Neural progenitor cell (in vitro differentiated cells): ENCODE results near the gene SLC6A11. TPM values are rescaled to one million over a fixed set of nuclear protein-coding genes. Genes with fewer than 3 reads are reported as not detected.

Source experiments
- DNase-seq: peaks from one replicate; pipeline ENCODE4 v3.0.0-alpha.2; 2016; ENCODE audit warnings: low spot score
- H2AFZ ChIP-seq: fragments of 200-600 bp; sonication (generic); replicated peaks from 2 replicates; pipeline ENCODE4 v1.6.1; 2016; ENCODE audit warnings: antibody characterized with exemption
- H3F3A ChIP-seq: fragments of 200-600 bp; sonication (generic); 2 replicates; pipeline ENCODE4 v1.6.1; 2016; ENCODE audit warnings: antibody characterized with exemption, low read depth
- H3K27ac ChIP-seq: fragments of 200-600 bp; sonication (generic); 2 replicates; pipeline ENCODE4 v1.5.1; 2016; ENCODE audit warnings: mild to moderate bottlenecking
- H3K27me3 ChIP-seq: fragments of 200-600 bp; sonication (generic); 2 replicates; pipeline ENCODE4 v1.6.1; 2016; ENCODE audit warnings: mild to moderate bottlenecking, moderate library complexity
- H3K36me3 ChIP-seq: fragments of 200-600 bp; sonication (generic); 2 replicates; pipeline ENCODE4 v1.5.1; 2016
- H3K4me1 ChIP-seq: fragments of 200-600 bp; sonication (generic); 2 replicates; pipeline ENCODE4 v1.6.1; 2016; ENCODE audit warnings: mixed run types
- H3K4me2 ChIP-seq: fragments of 200-600 bp; sonication (generic); 2 replicates; pipeline ENCODE4 v1.6.1; 2016
- H3K4me3 ChIP-seq: fragments of 200-600 bp; sonication (generic); 2 replicates; pipeline ENCODE4 v1.5.1; 2016
- H3K79me2 ChIP-seq: fragments of 200-600 bp; sonication (generic); 2 replicates; pipeline ENCODE4 v1.6.1; 2016; ENCODE audit warnings: low read depth
- H3K9ac ChIP-seq: fragments of 200-600 bp; sonication (generic); 2 replicates; pipeline ENCODE4 v1.6.1; 2016
- H3K9me3 ChIP-seq: fragments of 200-600 bp; sonication (generic); 2 replicates; pipeline ENCODE4 v1.5.1; 2016; ENCODE audit warnings: low read depth
- H4K20me1 ChIP-seq: fragments of 200-600 bp; sonication (generic); 2 replicates; pipeline ENCODE4 v1.6.1; 2016; ENCODE audit warnings: low read depth
- H3K27ac Mint-ChIP-seq: 3 replicates; pipeline ENCODE4 v1.8.0; 2021; ENCODE audit warnings: mixed read lengths
- H3K27me3 Mint-ChIP-seq: 2 replicates; pipeline ENCODE4 v1.8.0; 2022; ENCODE audit warnings: low read depth, mild to moderate bottlenecking, inconsistent platforms, moderate library complexity, mixed read lengths; ENCODE audit not compliant: insufficient read depth
- H3K36me3 Mint-ChIP-seq: 3 replicates; pipeline ENCODE4 v1.8.0; 2021; ENCODE audit warnings: mixed read lengths
- H3K4me1 Mint-ChIP-seq: 3 replicates; pipeline ENCODE4 v1.8.0; 2021; ENCODE audit warnings: mixed read lengths
- H3K4me3 Mint-ChIP-seq: 3 replicates; pipeline ENCODE4 v1.8.0; 2021; ENCODE audit warnings: mild to moderate bottlenecking, moderate library complexity, mixed read lengths
- H3K9me3 Mint-ChIP-seq: 3 replicates; pipeline ENCODE4 v1.8.0; 2020; ENCODE audit warnings: mixed read lengths
- CTCF ChIP-seq: fragments of 200-600 bp; sonication (generic); IDR thresholded peaks from 2 replicates; pipeline ENCODE4 v1.5.1; 2017; ENCODE audit warnings: antibody characterized with exemption, mild to moderate bottlenecking
- EZH2 ChIP-seq: fragments of 200-600 bp; sonication (generic); IDR thresholded peaks from 2 replicates; pipeline ENCODE4 v1.6.1; 2017; ENCODE audit warnings: antibody characterized with exemption, mild to moderate bottlenecking, moderate library complexity
- EZH2phosphoT487 ChIP-seq: fragments of 200-600 bp; sonication (generic); IDR thresholded peaks from 2 replicates; pipeline ENCODE4 v1.6.1; 2017; ENCODE audit warnings: antibody characterized with exemption
- total RNA-seq: library from RNA; depleted of rRNA; stranded (reverse); fragments of >200 nt; gene quantifications from 2 replicates; pipeline ENCODE4 v1.2.3, GENCODE V29; 2015; ENCODE audit warnings: low replicate concordance

The SLC6A11 gene
- total RNA-seq, 1 donor from 2014 or later, result 0.86 TPM

- Histone ChIP-seq H3K27me3 (peaks cover 13% of the 10 kb centered on the region), H3K9ac (no peak overlapping the region), H4K20me1 (no peaks in the 10 kb centered on the region), H3K4me2 (no peak overlapping the region), H3F3A (no peaks in the 10 kb centered on the region), H3K27ac (no peak overlapping the region), H3K4me3 (no peak overlapping the region), H3K4me1 (no peaks in the 10 kb centered on the region), H2AFZ (no peak overlapping the region), H3K9me3 (peaks cover 10% of the 10 kb centered on the region), H3K79me2 (no peaks in the 10 kb centered on the region), H3K36me3 (no peaks in the 10 kb centered on the region)
- peaks cover 12% of the 10 kb centered on the region for H3K27me3 Mint-ChIP-seq
- H3K36me3 Mint-ChIP-seq, result no peaks in the 10 kb centered on the region
- H3K9me3 Mint-ChIP-seq, result peaks cover 10% of the 10 kb centered on the region
- H3K4me3 Mint-ChIP-seq, result no peak overlapping the region
- no peaks in the 10 kb centered on the region for H3K4me1 Mint-ChIP-seq
- DNase-seq, result no peak
- TF ChIP-seq CTCF, result no peak
- no peak for TF ChIP-seq EZH2phosphoT487
- TF ChIP-seq EZH2, result no peak
- no peak overlapping the region for H3K27ac Mint-ChIP-seq
Observed at GRCh38 chr3:10892622-10893021, 76.6 kb downstream of the SLC6A11 start.

- no peak overlapping the region for H3K4me3 Mint-ChIP-seq
- Histone ChIP-seq H3K9ac (no peak overlapping the region), H3K4me3 (no peak overlapping the region), H3K9me3 (no peaks in the 10 kb centered on the region), H3K36me3 (no peaks in the 10 kb centered on the region), H3F3A (no peaks in the 10 kb centered on the region), H3K27me3 (no peaks in the 10 kb centered on the region), H4K20me1 (no peaks in the 10 kb centered on the region), H3K4me2 (no peak overlapping the region), H3K27ac (no peak overlapping the region), H3K4me1 (no peaks in the 10 kb centered on the region), H2AFZ (no peak overlapping the region), H3K79me2 (no peaks in the 10 kb centered on the region)
- DNase-seq, result no peak
- H3K4me1 Mint-ChIP-seq, result peaks cover 2% of the 10 kb centered on the region
- TF ChIP-seq EZH2 (no peak), CTCF (no peak), EZH2phosphoT487 (no peak)
- H3K27ac Mint-ChIP-seq, result no peak overlapping the region
- no peaks in the 10 kb centered on the region for H3K36me3 Mint-ChIP-seq
- peaks cover 4% of the 10 kb centered on the region for H3K27me3 Mint-ChIP-seq
- peaks cover 5% of the 10 kb centered on the region for H3K9me3 Mint-ChIP-seq
Observed at GRCh38 chr3:10901296-10901945, 85.4 kb downstream of the SLC6A11 start.

- H3K4me3 ChIP-seq, result no peak overlapping the region
- Mint-ChIP-seq H3K9me3 (peaks cover 16% of the 10 kb centered on the region), H3K36me3 (no peaks in the 10 kb centered on the region), H3K27ac (no peak overlapping the region), H3K4me3 (no peak overlapping the region), H3K4me1 (no peaks in the 10 kb centered on the region), H3K27me3 (no peaks in the 10 kb centered on the region)
- no peaks in the 10 kb centered on the region for H3K36me3 ChIP-seq
- H3K9ac ChIP-seq, result no peak overlapping the region
- H3K79me2 ChIP-seq, result no peaks in the 10 kb centered on the region
- no peaks in the 10 kb centered on the region for H3K27me3 ChIP-seq
- TF ChIP-seq CTCF, result no peak
- TF ChIP-seq EZH2, result no peak
- TF ChIP-seq EZH2phosphoT487, result no peak
- H3K9me3 ChIP-seq, result peaks cover 12% of the 10 kb centered on the region
- H2AFZ ChIP-seq, result no peak overlapping the region
- no peaks in the 10 kb centered on the region for H4K20me1 ChIP-seq
- no peaks in the 10 kb centered on the region for H3K4me1 ChIP-seq
- no peak overlapping the region for H3K4me2 ChIP-seq
- no peak overlapping the region for H3K27ac ChIP-seq
- DNase-seq, result no peak
- H3F3A ChIP-seq, result no peaks in the 10 kb centered on the region
Observed at GRCh38 chr3:10907262-10907661, 91.2 kb downstream of the SLC6A11 start.
